Caki2 (cell line): ENCODE data around the gene CDPF1. TPM values are rescaled to one million over a fixed set of nuclear protein-coding genes. Genes with fewer than 3 reads are reported as not detected.
"Not testable (repeated sequence)": the region's sequence is repeated elsewhere in the genome, so short reads cannot be mapped to it uniquely, and the experiment has no call there.

Source experiments
- DNase-seq: peaks from one replicate; pipeline ENCODE4 v3.0.0-alpha.2; 2015; ENCODE audit warnings: low read depth
- in situ Hi-C: cut with HindIII; loops from 2 replicates; pipeline ENCODE4 v1.10.0; 2016; ENCODE audit warnings: low sequenced_read_pairs, low pct_unique_long_range_greater_than_20kb, mixed read lengths
- total RNA-seq: library from RNA; depleted of rRNA; stranded (reverse); fragments of >200 nt; shearing (Covaris generic); gene quantifications from 2 replicates; pipeline ENCODE4 v1.2.3, GENCODE V29; 2014; ENCODE audit warnings: low replicate concordance

The CDPF1 gene
- total RNA-seq, 1 experiment from 2014 or later: 31.3 TPM

DNA sequence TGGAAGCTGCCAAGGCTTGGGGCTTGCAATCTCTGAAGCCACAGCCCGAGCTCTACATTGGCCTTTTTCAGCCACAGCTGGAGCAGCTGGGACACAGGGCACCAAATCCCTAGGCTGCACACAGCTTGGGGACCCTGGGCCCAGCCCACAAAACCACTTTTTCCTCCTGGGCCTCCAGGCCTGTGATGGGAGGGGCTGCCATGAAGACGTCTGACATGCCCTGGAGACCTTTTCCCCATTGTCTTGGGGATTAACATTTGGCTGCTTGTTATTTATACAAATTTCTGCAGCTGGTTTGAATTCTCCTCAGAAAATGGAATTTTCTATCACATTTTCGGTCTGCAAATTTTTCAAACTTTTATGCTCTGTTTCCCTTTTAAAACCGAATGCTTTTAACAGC, 15.5 kb upstream of the CDPF1 start:
- not testable (repeated sequence) for DNase-seq
- in situ Hi-C loops: loop anchor here (25.0 kb wide), 1 partner anchor 128 kb away; no protein-coding TSS in a partner anchor

DNA sequence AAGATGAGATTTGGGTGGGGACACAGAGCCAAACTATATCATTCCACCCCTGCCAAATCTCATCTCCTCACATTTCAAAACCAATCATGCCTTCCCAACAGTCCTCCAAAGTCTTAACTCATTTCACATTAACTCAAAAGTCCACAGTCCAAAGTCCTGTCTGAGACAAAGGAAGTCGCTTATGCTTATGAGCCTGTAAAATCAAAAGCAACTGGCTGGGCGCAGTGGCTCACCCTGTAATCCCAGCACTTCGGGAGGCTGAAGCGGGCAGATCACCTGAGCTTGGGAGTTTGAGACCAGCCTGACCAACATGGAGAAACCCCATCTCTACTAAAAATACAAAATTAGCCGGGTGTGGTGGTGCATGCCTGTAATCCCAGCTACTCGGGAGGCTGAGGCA, 14.4 kb upstream of the CDPF1 start:
- in situ Hi-C loops: loop anchor here (25.0 kb wide), 1 partner anchor 127 kb away; no protein-coding TSS in a partner anchor

DNA sequence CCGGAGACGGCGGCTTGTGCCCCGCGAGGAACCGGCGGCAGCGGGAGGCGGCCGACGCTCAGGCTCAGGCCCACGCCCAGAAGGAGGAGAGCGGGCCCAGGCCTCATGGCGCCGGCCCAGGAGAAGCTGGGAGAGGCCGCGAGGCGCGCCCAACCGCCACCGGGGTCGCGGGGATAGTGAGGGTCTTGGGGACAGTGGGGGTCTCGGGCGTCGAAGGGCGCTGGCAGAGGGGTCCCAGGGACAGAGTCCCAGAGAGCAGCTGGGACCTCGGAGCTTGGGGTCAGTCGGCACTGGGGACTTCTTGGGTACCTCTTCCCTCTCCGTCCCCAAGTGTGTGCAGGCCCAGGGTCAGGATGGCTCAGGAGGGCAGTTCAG, 13.1 kb upstream of the CDPF1 start, which contains the start of gene PKDREJ:
TSS of gene PKDREJ (minus strand) at position 128 of the 375 bp plus-strand sequence. CDS start at position 107, 21 bp downstream.
- in situ Hi-C loops: loop anchor here (25.0 kb wide), 1 partner anchor 126 kb away; no protein-coding TSS in a partner anchor
- DNase-seq: no peak

More for the DNA sequence above, 14.4 kb upstream of the CDPF1 start:
- not testable (repeated sequence) for DNase-seq

DNA sequence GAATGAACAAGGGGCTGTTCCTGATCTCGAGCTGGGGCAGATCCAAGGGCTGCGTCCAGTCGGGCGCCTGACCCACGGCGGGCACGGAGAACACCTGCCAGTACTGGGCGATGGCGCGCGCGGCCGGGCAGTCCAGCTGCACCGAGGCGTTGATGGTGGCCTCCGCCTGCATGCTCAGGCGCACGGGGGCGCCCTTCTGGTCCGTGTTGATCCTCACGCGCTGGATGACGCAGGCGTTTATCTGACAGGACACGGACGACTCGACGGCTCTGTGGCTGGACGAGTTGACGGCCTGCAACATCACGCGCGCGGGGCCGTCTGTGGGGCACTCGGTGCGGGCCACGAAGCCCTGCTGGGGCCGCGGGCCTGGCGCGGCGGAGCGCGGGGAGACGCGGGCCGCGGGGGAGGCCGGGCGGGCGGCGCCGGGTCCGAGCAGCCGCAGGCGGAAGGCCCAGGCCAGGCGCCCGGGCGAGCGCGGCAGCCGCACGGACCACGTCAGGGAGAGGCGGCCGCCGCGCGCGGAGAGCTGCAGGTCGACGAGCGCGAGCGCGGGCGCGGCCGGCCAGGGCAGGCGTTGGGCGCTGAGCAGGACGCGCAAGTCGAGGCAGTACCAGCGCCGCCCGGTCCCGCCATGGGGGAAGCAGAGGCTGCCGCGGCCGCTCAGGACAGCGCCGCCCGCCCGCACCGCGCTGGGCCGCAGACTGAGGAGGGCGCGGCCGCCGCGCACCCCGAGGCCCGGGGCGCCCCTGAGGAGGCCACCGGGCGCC, 12.5 kb upstream of the CDPF1 start:
- in situ Hi-C loops: loop anchor here (25.0 kb wide), 1 partner anchor 125 kb away; no protein-coding TSS in a partner anchor
- DNase-seq: no peak

DNA sequence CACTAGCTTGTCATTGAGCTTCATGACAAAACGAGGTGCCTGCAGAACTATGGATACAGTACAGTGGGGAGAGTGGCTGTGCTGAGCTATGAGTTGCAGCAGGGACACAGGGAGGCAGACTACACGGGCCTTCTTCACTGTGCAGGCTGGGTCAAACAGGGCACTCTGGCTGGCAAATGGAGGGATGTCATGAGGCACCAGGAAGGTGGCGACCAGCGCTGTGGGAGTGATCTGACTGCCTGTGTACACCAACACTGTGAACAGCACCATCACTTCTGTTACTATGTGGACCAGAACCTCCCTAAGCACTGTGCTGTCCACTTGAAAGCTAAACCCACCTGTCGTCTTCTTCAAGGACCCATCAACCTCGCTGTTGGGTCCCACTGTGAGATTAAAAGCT, 9.9 kb upstream of the CDPF1 start:
- no peak for DNase-seq
- in situ Hi-C loops: loop anchor here (25.0 kb wide), 1 partner anchor 123 kb away; no protein-coding TSS in a partner anchor

DNA sequence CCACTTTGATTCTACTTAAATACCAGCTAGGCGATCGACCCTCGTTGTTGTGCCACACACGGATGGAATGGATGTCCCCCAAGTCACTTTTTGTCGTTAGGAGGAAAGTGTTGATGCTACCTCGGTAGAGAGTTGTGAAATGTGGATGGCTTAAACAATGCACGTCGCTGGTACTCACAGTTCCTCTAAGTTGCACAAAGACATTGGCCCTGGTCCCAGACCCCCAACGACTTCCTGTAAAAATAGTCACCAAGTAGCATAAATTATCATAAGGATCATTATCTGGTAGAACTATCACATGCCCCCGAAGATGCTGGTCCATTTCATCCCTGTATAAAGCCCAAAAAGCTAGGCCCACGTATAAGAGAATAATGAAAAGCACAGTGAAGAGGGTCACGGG, 9.3 kb upstream of the CDPF1 start:
- in situ Hi-C loops: loop anchor here (25.0 kb wide), 1 partner anchor 122 kb away; no protein-coding TSS in a partner anchor
- no peak for DNase-seq

DNA sequence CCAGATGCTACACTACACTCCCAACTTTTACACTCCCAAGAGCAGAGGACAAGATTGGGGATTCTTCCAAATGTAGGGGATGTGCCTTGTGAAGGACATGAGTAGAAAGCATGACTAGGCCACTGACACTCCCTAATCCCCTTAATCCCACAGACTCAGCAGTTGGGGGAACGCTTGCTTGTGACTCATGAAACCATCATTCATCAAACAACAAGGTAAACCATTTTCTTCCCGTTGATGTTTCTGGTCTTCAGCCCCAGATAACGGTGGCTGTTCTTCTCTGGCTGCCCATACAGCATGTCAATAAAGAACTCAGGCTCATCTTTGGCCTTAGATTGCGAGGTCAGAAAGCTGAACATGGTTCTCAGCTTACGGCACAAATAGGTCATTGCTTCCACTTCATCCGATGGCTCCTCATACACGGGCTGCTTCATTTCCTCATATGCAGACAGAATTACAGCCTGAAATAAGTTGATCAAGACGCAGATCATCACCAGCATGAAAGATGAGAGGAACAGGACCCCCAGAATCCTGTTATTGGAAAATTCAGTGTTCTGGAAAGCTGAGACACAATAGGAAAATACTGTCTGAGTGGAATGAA, 6.4 kb upstream of the CDPF1 start:
- in situ Hi-C loops: loop anchor here (25.0 kb wide), 1 partner anchor 119 kb away; no protein-coding TSS in a partner anchor

DNA sequence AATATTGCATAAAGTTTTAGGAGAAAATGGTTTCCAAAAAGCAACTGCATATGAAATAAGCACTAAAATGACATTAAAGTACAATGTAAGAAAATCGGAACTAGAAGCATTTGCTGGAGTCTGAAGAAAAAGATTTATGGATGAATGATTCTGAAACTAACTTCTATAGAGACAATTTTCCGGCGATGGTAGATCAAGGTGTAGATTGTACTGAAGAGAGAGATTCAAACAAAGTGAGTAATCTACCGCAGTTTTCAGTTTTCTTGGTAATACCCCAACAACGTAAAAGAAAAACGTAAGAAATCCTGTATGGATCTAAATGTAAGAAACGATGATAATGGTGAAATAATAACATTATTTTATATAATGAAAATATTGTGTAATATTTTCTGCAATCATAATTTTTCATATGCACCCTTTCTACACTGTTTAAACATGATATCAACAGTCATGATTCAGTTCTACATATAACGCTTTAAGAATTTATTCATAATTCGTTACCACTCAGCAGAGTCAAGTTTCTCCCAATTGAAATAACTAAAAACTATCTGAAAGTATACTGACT, 1.8 kb upstream of the CDPF1 start:
- in situ Hi-C loops: loop anchor here (25.0 kb wide), 1 partner anchor 115 kb away; no protein-coding TSS in a partner anchor
- DNase-seq: no peak

More for the DNA sequence above, 6.4 kb upstream of the CDPF1 start:
- no peak for DNase-seq

DNA sequence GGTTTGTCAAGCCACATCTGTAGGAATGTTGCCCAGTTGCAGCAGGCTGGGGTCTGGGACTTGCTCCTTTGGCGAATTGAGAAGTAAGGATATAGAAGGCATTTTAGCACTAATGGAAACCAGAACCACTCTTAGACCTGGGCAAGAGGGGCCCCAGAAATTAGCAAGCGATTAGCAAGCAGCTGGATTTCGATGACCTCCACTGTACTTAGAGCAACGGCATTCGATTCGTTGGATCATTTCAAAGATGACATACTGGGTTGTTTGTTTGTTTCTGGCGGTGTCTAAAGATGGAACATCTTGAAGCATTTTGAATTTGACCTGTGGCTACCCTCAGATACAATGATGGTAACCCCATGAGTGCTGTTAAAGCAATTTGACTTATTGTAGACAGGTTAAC, 1.2 kb upstream of the CDPF1 start:
- DNase-seq: no peak
- in situ Hi-C loops: loop anchor here (25.0 kb wide), 1 partner anchor 114 kb away; no protein-coding TSS in a partner anchor

DNA sequence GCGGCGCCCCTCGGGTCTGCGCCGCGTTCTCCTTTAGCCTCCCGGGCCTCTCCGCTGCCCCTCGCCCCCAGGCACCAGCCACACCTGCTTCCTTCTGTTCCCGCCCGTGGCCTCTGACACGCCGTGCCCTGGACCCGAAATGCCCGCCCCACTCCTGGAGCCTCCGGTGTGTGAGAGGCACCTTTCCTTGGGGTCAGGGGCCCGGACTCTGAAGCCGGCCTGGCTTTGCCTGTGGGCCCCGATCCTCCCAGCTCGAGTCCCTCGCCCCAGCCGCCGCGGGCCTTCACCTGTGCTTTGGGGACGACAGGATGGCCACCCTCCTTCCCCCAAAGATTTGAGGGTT, 661 bp upstream of the CDPF1 start:
- in situ Hi-C loops: loop anchor here (25.0 kb wide), 1 partner anchor 113 kb away; no protein-coding TSS in a partner anchor
- DNase-seq: no peak

DNA sequence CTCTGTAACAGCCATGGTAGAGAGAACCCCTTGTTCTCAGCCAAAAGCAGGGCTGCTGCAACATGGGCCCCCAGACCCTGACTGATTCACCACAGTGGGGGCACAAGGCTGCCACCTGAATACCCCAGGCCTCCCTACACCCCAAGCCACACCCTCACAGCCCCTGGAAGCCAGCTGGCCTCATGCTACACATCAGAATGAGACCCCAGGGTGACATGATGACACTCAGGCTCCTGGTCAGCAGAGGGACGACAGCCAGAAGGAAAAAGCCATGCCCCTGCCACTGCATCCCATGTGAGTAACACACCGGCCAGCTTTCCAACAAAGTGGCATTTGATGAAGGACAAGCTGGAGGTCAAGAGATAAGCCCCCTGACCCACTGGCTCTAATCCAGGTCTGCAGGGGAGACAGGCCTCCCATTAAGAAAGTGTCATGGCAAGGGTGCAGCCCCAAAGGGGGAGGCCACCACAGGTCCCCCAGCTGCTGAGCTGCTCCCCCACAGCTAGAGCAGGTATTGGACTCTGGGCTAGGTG, 2.6 kb downstream of the CDPF1 start:
- in situ Hi-C loops: no loop called here
- no peak for DNase-seq

DNA sequence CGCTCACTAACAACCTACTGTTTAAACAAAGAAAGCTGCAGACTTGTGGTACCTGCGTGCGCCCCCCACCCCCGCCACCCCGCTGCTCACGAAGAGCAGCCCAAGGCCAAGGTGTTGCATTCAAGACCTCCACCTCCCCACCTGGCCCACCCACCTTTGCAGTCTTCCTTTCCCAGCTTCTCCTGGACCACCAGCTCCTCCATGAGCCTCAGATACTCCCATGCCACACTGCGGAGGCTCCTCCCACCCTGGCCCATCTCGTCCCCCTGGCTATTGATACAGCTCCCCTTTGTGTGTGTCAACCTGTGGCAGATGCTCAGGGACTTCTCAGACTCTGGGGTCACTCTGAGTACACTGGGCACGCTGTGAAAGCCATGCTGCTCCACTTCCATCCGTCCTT, 3.9 kb downstream of the CDPF1 start:
- no peak for DNase-seq
- in situ Hi-C loops: no loop called here

DNA sequence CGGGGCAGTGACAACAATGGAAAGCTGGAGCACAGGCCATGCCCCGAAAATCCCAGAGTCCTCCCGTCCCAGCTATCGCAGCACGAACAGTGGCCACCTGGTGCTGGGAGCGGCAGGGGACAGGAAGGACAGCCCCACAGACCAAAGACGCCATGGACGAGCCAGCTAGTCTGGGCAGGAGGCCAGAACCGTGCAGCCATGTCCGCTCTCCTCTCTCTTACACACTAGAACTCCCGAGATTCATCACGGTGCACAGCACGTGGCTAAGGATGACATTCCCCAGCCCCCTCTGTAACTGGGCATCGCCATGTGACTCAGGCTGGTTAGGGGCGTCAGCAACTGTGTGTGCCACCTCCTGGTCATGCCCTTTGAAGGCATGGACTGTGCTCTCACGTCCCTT, 4.6 kb downstream of the CDPF1 start:
- DNase-seq: no peak
- in situ Hi-C loops: no loop called here

DNA sequence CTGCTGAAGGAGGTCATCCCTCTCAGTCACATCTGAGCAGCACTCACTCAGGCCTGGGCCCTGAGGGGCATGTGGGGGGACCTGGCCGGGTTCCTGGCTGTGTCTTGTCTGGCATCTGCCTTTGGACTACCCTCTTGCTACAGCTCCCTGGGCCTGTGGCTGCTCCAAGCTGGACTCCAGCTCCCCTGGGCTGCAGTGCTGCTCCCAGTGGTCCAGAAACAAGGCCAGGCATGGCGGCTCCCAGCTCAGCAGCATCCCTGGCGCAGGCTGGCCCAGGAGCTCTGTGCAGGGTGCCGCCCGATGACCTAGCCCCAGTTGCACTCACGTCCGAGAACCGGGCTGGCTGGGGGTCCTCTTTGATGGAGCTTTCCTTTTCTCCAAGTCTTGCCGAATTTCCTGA, 5.3 kb downstream of the CDPF1 start:
- DNase-seq: no peak
- in situ Hi-C loops: no loop called here

DNA sequence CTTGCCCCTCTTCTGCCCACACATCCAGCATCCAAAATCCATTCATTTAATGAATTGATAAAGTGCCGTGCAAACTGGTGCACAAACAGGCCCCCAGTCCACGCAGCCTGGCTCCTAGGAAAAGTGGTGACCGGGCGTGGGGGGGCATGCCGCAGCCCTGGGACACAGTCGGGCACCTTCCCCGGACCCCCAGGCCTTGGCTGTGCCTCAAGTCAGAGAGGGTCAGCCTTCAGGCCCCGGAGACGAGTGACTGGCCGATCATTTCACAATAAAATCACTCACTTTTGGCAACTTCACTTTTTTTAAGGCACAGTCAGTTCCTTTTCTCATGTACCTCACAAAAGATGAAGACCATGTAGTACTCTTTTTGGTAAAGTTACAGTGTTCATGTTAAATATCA, 8.0 kb downstream of the CDPF1 start:
- in situ Hi-C loops: no loop called here
- DNase-seq: no peak

DNA sequence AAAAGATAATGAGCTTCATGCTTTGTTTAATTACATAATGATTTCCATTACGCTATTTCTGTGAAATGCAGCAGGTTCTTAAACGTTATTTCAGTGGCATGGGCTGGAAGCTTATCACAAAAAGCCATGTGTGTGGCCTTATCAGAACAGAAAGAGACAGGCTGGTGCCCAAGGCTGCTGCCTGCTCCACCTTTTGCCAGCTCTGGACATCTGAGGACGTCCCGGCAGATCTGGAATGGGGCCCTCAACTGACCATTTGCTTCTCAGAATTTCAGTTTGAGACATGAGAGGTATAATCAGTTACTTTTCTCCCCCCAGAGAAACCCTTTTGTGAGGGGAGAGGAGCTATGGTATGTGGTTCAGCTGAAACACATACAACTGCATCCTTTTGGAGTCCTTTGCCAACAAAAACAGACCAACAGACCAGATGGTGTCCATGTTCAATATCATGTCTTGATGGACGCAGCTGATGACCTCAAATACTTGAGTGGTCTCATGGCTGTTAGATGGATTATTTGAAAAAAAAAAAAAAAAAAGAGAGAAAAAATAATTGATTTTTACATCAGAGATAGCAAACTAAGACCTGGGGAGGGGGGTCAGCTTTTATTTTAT, 8.6 kb downstream of the CDPF1 start:
- DNase-seq: no peak
- in situ Hi-C loops: no loop called here

DNA sequence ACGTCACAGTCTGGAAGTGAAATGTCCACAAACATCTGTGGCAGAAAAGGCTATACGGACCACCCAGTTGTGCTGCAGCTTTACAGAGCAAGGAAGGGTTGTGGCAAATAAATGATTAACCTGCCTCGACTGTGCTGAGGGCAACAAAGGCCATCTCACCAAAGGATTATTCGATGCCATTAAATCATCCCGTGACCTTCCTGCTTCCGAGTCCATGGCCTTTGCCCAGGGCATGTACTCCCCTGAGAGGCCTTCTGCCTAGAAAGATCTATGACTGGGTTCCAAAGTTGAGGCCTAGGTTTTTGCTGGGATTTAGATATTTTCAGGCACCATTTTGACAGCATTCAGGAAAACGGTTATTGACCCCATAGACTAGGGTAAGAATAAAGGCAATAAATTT, 9.2 kb downstream of the CDPF1 start:
- in situ Hi-C loops: no loop called here
- DNase-seq: no peak

DNA sequence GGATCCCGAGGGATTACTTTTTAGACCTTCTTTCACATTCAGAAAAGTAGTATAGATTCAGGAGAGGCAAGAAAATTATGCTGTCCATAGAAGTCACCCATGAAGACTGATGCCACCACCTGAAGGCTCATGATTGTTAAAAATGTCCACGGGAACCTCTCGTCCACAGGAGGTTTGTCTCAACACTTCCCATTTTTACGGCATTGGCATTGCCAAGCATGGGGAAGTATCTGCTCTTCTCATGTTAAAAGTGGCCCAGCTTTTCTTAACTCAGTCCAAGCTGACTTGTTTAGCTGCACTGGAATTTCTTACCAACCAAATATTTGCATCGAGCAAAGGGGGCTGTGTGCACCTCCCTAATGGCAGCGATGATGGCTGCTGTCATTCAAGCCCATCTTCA, 9.6 kb downstream of the CDPF1 start:
- no peak for DNase-seq
- in situ Hi-C loops: no loop called here
